ENCODE results near the gene EIF2S2. TPM values are rescaled to one million over a fixed set of nuclear protein-coding genes. Genes with fewer than 3 reads are reported as not detected.

Gene EIF2S2
- total RNA-seq, 2 donors from 2014 or later: 22.6 to 40.2 TPM

DNA sequence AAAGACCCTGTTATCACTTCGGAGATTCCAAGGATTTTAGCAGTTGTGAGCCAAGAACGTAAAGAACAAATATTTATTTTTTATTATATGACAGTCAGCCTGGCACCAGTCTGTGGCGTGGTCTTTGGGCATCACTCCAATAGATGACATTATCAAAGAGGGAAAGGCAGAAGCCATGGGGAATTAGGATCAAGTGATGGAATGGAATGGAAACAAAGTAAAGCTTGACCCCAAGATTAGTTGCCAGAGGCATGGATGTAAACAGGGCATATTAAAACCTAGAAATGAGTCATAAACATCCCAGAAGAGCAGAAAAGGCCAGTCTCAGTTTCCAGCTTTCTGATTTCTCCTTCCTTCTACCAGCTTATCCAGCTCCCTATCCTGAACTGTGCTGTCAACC, 11.5 kb downstream of the EIF2S2 start:
- H3K27ac ChIP-seq: no peak overlapping the region
- H3K9me3 ChIP-seq: no peaks in the 10 kb centered on the region
- H3K4me3 ChIP-seq: no peak overlapping the region
- H3K4me1 ChIP-seq: peaks cover 5% of the 10 kb centered on the region
- intact Hi-C loops (cut with DNase I): no loop called here
- ATAC-seq (no peak), DNase-seq (no peak)
- no peaks in the 10 kb centered on the region for H3K27me3 ChIP-seq
- peaks cover 6 to 35% of the 10 kb centered on the region in 2 donors for H3K36me3 ChIP-seq (replicated peaks in 1 of 2; ENCODE audit: insufficient read depth in 1 of 2, low read depth in 2 of 2)
- TF ChIP-seq POLR2A (IDR thresholded peaks at IDR 0.05) (no peak), CTCF (IDR thresholded peaks at IDR 0.05) (no peak)
- WGBS, 2 donors: 39 to 41% methylated on average over 3 of the region's 3 CpGs

- no peaks in the 10 kb centered on the region for H3K27me3 ChIP-seq
- H3K4me1 ChIP-seq: no peaks in the 10 kb centered on the region
- H3K9me3 ChIP-seq: no peaks in the 10 kb centered on the region
- DNase-seq (no peak), ATAC-seq (no peak)
- H3K4me3 ChIP-seq: no peak overlapping the region
- H3K27ac ChIP-seq: no peak overlapping the region
- peaks cover 6 to 43% of the 10 kb centered on the region in 2 donors for H3K36me3 ChIP-seq (replicated peaks in 1 of 2; ENCODE audit: insufficient read depth in 1 of 2, low read depth in 2 of 2)
- TF ChIP-seq POLR2A (IDR thresholded peaks at IDR 0.05) (no peak), CTCF (IDR thresholded peaks at IDR 0.05) (no peak)
- 68 to 72% methylated on average over 5 of the region's 5 CpGs for WGBS, 2 donors
- intact Hi-C loops (cut with DNase I): no loop called here
These were observed 12.4 kb downstream of the EIF2S2 start for GRCh38 chr20:34099675-34100074.

- Histone ChIP-seq H3K27ac (no peak overlapping the region), H3K27me3 (no peaks in the 10 kb centered on the region), H3K36me3 (replicated peaks in 1 of 2; ENCODE audit: insufficient read depth in 1 of 2, low read depth in 2 of 2) (peaks cover 6 to 49% of the 10 kb centered on the region in 2 donors), H3K4me3 (no peak overlapping the region), H3K9me3 (no peaks in the 10 kb centered on the region), H3K4me1 (no peaks in the 10 kb centered on the region)
- 61 to 62% methylated on average over 3 of the region's 3 CpGs for WGBS, 2 donors
- intact Hi-C loops (cut with DNase I): no loop called here
- no peak for DNase-seq
- ATAC-seq: no peak
- TF ChIP-seq CTCF (IDR thresholded peaks at IDR 0.05) (no peak), POLR2A (IDR thresholded peaks at IDR 0.05) (no peak)
These were observed 13.5 kb downstream of the EIF2S2 start for GRCh38 chr20:34098570-34098969.

DNA sequence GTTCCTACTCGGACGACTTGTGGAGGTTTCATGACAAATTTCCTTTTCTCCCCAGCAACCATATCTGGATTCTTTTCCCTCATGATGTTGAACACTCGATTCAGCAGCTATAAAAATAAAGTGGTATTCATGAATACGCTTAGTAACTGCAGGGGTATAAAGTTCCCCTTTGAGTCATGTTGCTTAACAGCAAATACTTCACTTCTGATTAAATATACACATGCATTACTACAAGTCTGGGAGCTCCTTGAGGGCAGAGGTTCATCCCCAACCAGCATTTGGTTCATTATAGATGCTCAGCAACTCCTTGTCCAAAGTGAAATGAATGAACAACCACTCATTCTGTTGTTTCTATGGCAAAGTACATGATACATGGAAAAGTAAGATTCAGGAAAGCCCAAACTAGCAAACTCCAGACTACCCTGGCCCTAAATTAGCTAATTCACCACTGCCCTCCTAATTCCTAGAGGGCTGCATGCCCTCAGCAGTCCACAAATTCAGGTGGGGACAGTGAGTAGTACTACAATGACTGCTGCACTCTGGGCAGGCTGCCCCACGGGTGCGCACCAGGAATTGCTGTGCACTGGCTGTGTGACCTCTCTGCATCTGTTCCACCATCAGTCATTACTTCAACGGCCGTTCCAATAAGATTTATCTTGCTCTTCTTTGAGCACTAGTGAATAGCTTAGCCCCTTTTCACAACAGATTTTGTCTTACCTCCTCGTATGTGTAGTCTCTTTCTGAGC, 15.2 kb downstream of the EIF2S2 start:
- H3K36me3 ChIP-seq (replicated peaks in 1 of 2; ENCODE audit: insufficient read depth in 1 of 2, low read depth in 2 of 2): peaks cover 6 to 55% of the 10 kb centered on the region in 2 donors
- H3K27me3 ChIP-seq: no peaks in the 10 kb centered on the region
- H3K27ac ChIP-seq: no peak overlapping the region
- TF ChIP-seq POLR2A (IDR thresholded peaks at IDR 0.05) (no peak), CTCF (IDR thresholded peaks at IDR 0.05) (no peak)
- no peak overlapping the region for H3K4me3 ChIP-seq
- no peaks in the 10 kb centered on the region for H3K9me3 ChIP-seq
- DNase-seq: no peak
- no peak for ATAC-seq
- 82 to 83% methylated on average over 9 of the region's 9 CpGs for WGBS, 2 donors
- intact Hi-C loops (cut with DNase I): no loop called here
- H3K4me1 ChIP-seq: no peaks in the 10 kb centered on the region

GRCh38 chr20:34095825-34096224, 16.2 kb downstream of the EIF2S2 start:
- TF ChIP-seq CTCF (IDR thresholded peaks at IDR 0.05) (no peak), POLR2A (IDR thresholded peaks at IDR 0.05) (no peak)
- Histone ChIP-seq H3K4me3 (no peak overlapping the region), H3K27ac (no peak overlapping the region), H3K9me3 (no peaks in the 10 kb centered on the region), H3K4me1 (no peaks in the 10 kb centered on the region), H3K27me3 (no peaks in the 10 kb centered on the region), H3K36me3 (replicated peaks in 1 of 2; ENCODE audit: insufficient read depth in 1 of 2, low read depth in 2 of 2) (peaks cover 6 to 51% of the 10 kb centered on the region in 2 donors)
- ATAC-seq: no peak
- no peak for DNase-seq
- intact Hi-C loops (cut with DNase I): no loop called here

Measured in body of pancreas (tissue), 4 donors.